ENCODE results near the gene CCDC88C. TPM values are rescaled to one million over a fixed set of nuclear protein-coding genes. Genes with fewer than 3 reads are reported as not detected.

CCDC88C gene
- total RNA-seq, 1 experiment from 2014 or later, result 64.8 TPM

- Mint-ChIP-seq H3K4me3 (no peak overlapping the region), H3K27ac (no peak overlapping the region), H3K9me3 (peaks cover 21% of the 10 kb centered on the region), H3K27me3 (ENCODE audit: low read depth) (peaks cover 12% of the 10 kb centered on the region), H3K36me3 (peaks cover 3% of the 10 kb centered on the region; the same call in 1 of the 2 replicates), H3K4me1 (no peaks in the 10 kb centered on the region; the same call in 1 of the 2 replicates)
- ATAC-seq (no peak), DNase-seq (ENCODE audit: low spot score) (no peak)
- TF ChIP-seq HMGXB4 (CRISPR knock-in tag; IDR thresholded peaks at IDR 0.05), result no peak
- ChIA-PET CTCF (interaction anchor here (1.8 to 4.1 kb wide), 2 partner anchors 10 to 43 kb away, joined by 7 to 19 read pairs; no protein-coding TSS in a partner anchor), POLR2A (no interaction called here)
Measured at GRCh38 chr14:91243074-91243471, 174.5 kb downstream of the CCDC88C start.

- ChIA-PET CTCF (interaction anchor here (1.8 kb wide), 1 partner anchor 10 kb away, joined by 7 read pairs; no protein-coding TSS in a partner anchor), POLR2A (no interaction called here)
- ATAC-seq, result no peak
Measured at GRCh38 chr14:91242635-91243034, 175.0 kb downstream of the CCDC88C start.

GRCh38 chr14:91241863-91242262 lies 175.8 kb downstream of the CCDC88C start:
- Mint-ChIP-seq H3K9me3 (peaks cover 17% of the 10 kb centered on the region), H3K4me1 (no peaks in the 10 kb centered on the region; the same call in 1 of the 2 replicates), H3K4me3 (no peak overlapping the region), H3K27ac (no peak overlapping the region), H3K27me3 (ENCODE audit: low read depth) (peaks cover 7% of the 10 kb centered on the region), H3K36me3 (peaks cover 3% of the 10 kb centered on the region; the same call in 1 of the 2 replicates)
- no peak for ATAC-seq
- POLR2A ChIA-PET, result no interaction called here
- DNase-seq (ENCODE audit: low spot score), result no peak
- CTCF ChIA-PET, result interaction anchor here (1.5 kb wide), 1 partner anchor 69 kb away, joined by 3 read pairs; no protein-coding TSS in a partner anchor
- TF ChIP-seq ZBTB43 (CRISPR knock-in tag; IDR thresholded peaks at IDR 0.05) (no peak), ZNF396 (CRISPR knock-in tag; IDR thresholded peaks at IDR 0.05; ENCODE audit: borderline replicate concordance) (no peak), ATF6 (CRISPR knock-in tag; IDR thresholded peaks at IDR 0.05) (no peak), ZNF317 (CRISPR knock-in tag; IDR thresholded peaks at IDR 0.05; ENCODE audit: borderline replicate concordance, low read depth) (no peak), ESRRA (CRISPR knock-in tag; IDR thresholded peaks at IDR 0.05; ENCODE audit: borderline replicate concordance) (no peak), ZBTB21 (CRISPR knock-in tag; IDR thresholded peaks at IDR 0.05; ENCODE audit: borderline replicate concordance) (no peak), E2F4 (CRISPR knock-in tag; IDR thresholded peaks at IDR 0.05; ENCODE audit: borderline replicate concordance, low read depth) (no peak), MLX (CRISPR knock-in tag; IDR thresholded peaks at IDR 0.05) (no peak), TEAD1 (CRISPR knock-in tag; IDR thresholded peaks at IDR 0.05) (no peak), CTCF (IDR thresholded peaks at IDR 0.05) (no peak), IRF2 (CRISPR knock-in tag; IDR thresholded peaks at IDR 0.05; ENCODE audit: borderline replicate concordance, low read depth) (no peak)

More at GRCh38 chr14:91242635-91243034, 175.0 kb downstream of the CCDC88C start:
- Mint-ChIP-seq H3K9me3 (peaks cover 21% of the 10 kb centered on the region), H3K27me3 (ENCODE audit: low read depth) (peaks cover 12% of the 10 kb centered on the region), H3K36me3 (peaks cover 3% of the 10 kb centered on the region; the same call in 1 of the 2 replicates), H3K4me1 (no peaks in the 10 kb centered on the region; the same call in 1 of the 2 replicates), H3K4me3 (no peak overlapping the region), H3K27ac (no peak overlapping the region)
- no peak for DNase-seq (ENCODE audit: low spot score)
- TF ChIP-seq EMX1 (CRISPR knock-in tag; IDR thresholded peaks at IDR 0.05) (no peak), ZNF396 (CRISPR knock-in tag; IDR thresholded peaks at IDR 0.05; ENCODE audit: borderline replicate concordance) (no peak), JUN (CRISPR knock-in tag; IDR thresholded peaks at IDR 0.05) (no peak), TP53 (CRISPR knock-in tag; IDR thresholded peaks at IDR 0.05) (no peak), NFE2L1 (CRISPR knock-in tag; IDR thresholded peaks at IDR 0.05) (no peak), ZNF232 (CRISPR knock-in tag; IDR thresholded peaks at IDR 0.05) (no peak), E2F5 (CRISPR knock-in tag; IDR thresholded peaks at IDR 0.05) (no peak), GABPB1 (CRISPR knock-in tag; IDR thresholded peaks at IDR 0.05) (no peak), ZNF416 (CRISPR knock-in tag; IDR thresholded peaks at IDR 0.05) (no peak), FOXK1 (CRISPR knock-in tag; IDR thresholded peaks at IDR 0.05) (no peak), PREB (CRISPR knock-in tag; IDR thresholded peaks at IDR 0.05; ENCODE audit: borderline replicate concordance) (no peak), OVOL2 (CRISPR knock-in tag; IDR thresholded peaks at IDR 0.05; ENCODE audit: borderline replicate concordance) (no peak)
